Measurements from ENCODE around the gene EHD3. TPM values are rescaled to one million over a fixed set of nuclear protein-coding genes. Genes with fewer than 3 reads are reported as not detected.

The EHD3 gene
- total and polyA plus RNA-seq, 10 of the 15 experiments (the other 5 are each of a cell fraction or from before 2014, with no cell fraction given) = 1.1 to 10.9 (median 8.2) TPM

- POLR2A ChIA-PET = interaction anchor here (0.8 kb wide), 1 partner anchor 21 kb away, joined by 3 read pairs; no protein-coding TSS in a partner anchor
- DNase-seq (ENCODE audit: low read depth, low spot score) (no peak), ATAC-seq (no peak), FAIRE-seq (no peak)
- CTCF ChIA-PET = interaction anchor here (0.8 to 7.4 kb wide), 4 partner anchors 21 to 524 kb away, joined by 3 to 68 read pairs (median 34); no protein-coding TSS in a partner anchor
- H3K9ac ChIP-seq (ENCODE audit: control insufficient read depth, insufficient read depth, low read length) = no peak overlapping the region
- H3K4me3 ChIP-seq = peak overlapping the region; percentile 48; the same call in 1 of the 2 replicates
- SMC1A ChIA-PET (ENCODE audit: uncharacterized antibody, unreplicated experiment) = interaction anchor here (0.7 to 5.1 kb wide), 5 partner anchors 16 to 99 kb away, joined by 3 to 30 read pairs (median 3); no protein-coding TSS in a partner anchor
- H3K79me2 ChIP-seq (ENCODE audit: control insufficient read depth, insufficient read depth, low read length) = no peaks in the 10 kb centered on the region
- intact Hi-C loops (cut with micrococcal nuclease; ENCODE audit: unreplicated experiment) (no loop called here), in situ Hi-C loops (cut with MboI) (no loop called here)
- 12% methylated on average over 17 of the region's 17 CpGs for WGBS (ENCODE audit: insufficient coverage, insufficient replicate concordance, low lambda C conversion rate, missing lambda C conversion rate)
- no peaks in the 10 kb centered on the region; the same call in 1 of the 2 replicates for H3K4me1 ChIP-seq (ENCODE audit: control insufficient read depth, insufficient read depth, low read length)
- BruUV-seq (replicated peaks) = no TSS peak
- H3K27me3 ChIP-seq (replicated peaks in 1 of 2; ENCODE audit: control insufficient read depth in 2 of 2, insufficient read depth in 2 of 2, low read length in 1 of 2) = no peaks in the 10 kb centered on the region
- H3K36me3 ChIP-seq (ENCODE audit: control insufficient read depth in 2 of 2, insufficient read depth in 2 of 2, low read length in 1 of 2) = no peaks in the 10 kb centered on the region
- no peak overlapping the region for H2AFZ ChIP-seq (ENCODE audit: control insufficient read depth, low read depth, low read length)
- H3K4me2 ChIP-seq (ENCODE audit: control insufficient read depth, insufficient read depth) = no peak overlapping the region
- H4K20me1 ChIP-seq (ENCODE audit: control insufficient read depth, insufficient read depth) = no peaks in the 10 kb centered on the region
- no peaks in the 10 kb centered on the region; the same call in 2 of the 3 replicates for H3K9me3 ChIP-seq (replicated peaks; ENCODE audit: control insufficient read depth, insufficient read depth, low read length)
- H3K27ac ChIP-seq (ENCODE audit: control insufficient read depth, insufficient read depth) = no peak overlapping the region
- RAD21 ChIA-PET (ENCODE audit: unreplicated experiment) = interaction anchor here (0.8 to 5.3 kb wide), 5 partner anchors 13 to 523 kb away, joined by 3 to 35 read pairs (median 4); no protein-coding TSS in a partner anchor
- TF ChIP-seq MLLT1 (IDR thresholded peaks at IDR 0.05) (peak; percentile 52; the same call in 1 of the 2 replicates), TBL1XR1 (IDR thresholded peaks at IDR 0.05; ENCODE audit: low read depth, low read length) (no peak)
These were observed 941 bp downstream of the EHD3 start for GRCh38 chr2:31234683-31235503.

GRCh38 chr2:31235504-31235902, 1.6 kb downstream of the EHD3 start:
- SMC1A ChIA-PET (ENCODE audit: uncharacterized antibody, unreplicated experiment) = interaction anchor here (0.7 to 5.1 kb wide), 5 partner anchors 15 to 99 kb away, joined by 3 to 30 read pairs (median 3); no protein-coding TSS in a partner anchor
- no peaks in the 10 kb centered on the region for H3K79me2 ChIP-seq (ENCODE audit: control insufficient read depth, insufficient read depth, low read length)
- no peaks in the 10 kb centered on the region for H3K36me3 ChIP-seq (ENCODE audit: control insufficient read depth in 2 of 2, insufficient read depth in 2 of 2, low read length in 1 of 2)
- intact Hi-C loops (cut with micrococcal nuclease; ENCODE audit: unreplicated experiment) (no loop called here), in situ Hi-C loops (cut with MboI) (no loop called here)
- FAIRE-seq = no peak
- H3K9me3 ChIP-seq (replicated peaks; ENCODE audit: control insufficient read depth, insufficient read depth, low read length) = no peaks in the 10 kb centered on the region; the same call in 2 of the 3 replicates
- no peak overlapping the region for H3K4me2 ChIP-seq (ENCODE audit: control insufficient read depth, insufficient read depth)
- no peak overlapping the region for H3K27ac ChIP-seq (ENCODE audit: control insufficient read depth, insufficient read depth)
- CTCF ChIA-PET = interaction anchor here (0.8 to 7.4 kb wide), 3 partner anchors 20 to 524 kb away, joined by 3 to 68 read pairs (median 56); no protein-coding TSS in a partner anchor
- H3K4me1 ChIP-seq (ENCODE audit: control insufficient read depth, insufficient read depth, low read length) = no peaks in the 10 kb centered on the region; the same call in 1 of the 2 replicates
- 32% methylated on average over 4 of the region's 4 CpGs for WGBS (ENCODE audit: insufficient coverage, insufficient replicate concordance, low lambda C conversion rate, missing lambda C conversion rate)
- no peak for DNase-seq (ENCODE audit: low read depth, low spot score)
- H3K27me3 ChIP-seq (replicated peaks in 1 of 2; ENCODE audit: control insufficient read depth in 2 of 2, insufficient read depth in 2 of 2, low read length in 1 of 2) = no peaks in the 10 kb centered on the region
- H2AFZ ChIP-seq (ENCODE audit: control insufficient read depth, low read depth, low read length) = no peak overlapping the region
- no peak overlapping the region for H3K9ac ChIP-seq (ENCODE audit: control insufficient read depth, insufficient read depth, low read length)
- no peak for ATAC-seq
- RAD21 ChIA-PET (ENCODE audit: unreplicated experiment) = interaction anchor here (1.0 to 5.3 kb wide), 3 partner anchors 13 to 98 kb away, joined by 3 to 35 read pairs (median 17); no protein-coding TSS in a partner anchor
- POLR2A ChIA-PET = no interaction called here
- TSS peak; percentile 64 for BruUV-seq (replicated peaks)
- H3K4me3 ChIP-seq = no peak overlapping the region
- H4K20me1 ChIP-seq (ENCODE audit: control insufficient read depth, insufficient read depth) = no peaks in the 10 kb centered on the region
- no peak for TF ChIP-seq SIN3A (IDR thresholded peaks at IDR 0.05; ENCODE audit: low read depth, low read length)
- TF ChIP-seq EP300 (IDR thresholded peaks at IDR 0.05; ENCODE audit: borderline replicate concordance in 1 of 2, control insufficient read depth in 1 of 2, low read depth in 2 of 2, low read length in 2 of 2) = no peak
- no peak for TF ChIP-seq EED (IDR thresholded peaks at IDR 0.05; ENCODE audit: low read depth)
- TF ChIP-seq SUZ12 (IDR thresholded peaks at IDR 0.05; ENCODE audit: unreplicated experiment) = no peak
- TF ChIP-seq IKZF1 (conservative IDR thresholded peaks at IDR 0.05) = no peak
- TF ChIP-seq RBBP5 (conservative IDR thresholded peaks at IDR 0.05) = no peak
- no peak for TF ChIP-seq CBFB (IDR thresholded peaks at IDR 0.05; ENCODE audit: low read depth)
- TF ChIP-seq, protein P1, sequence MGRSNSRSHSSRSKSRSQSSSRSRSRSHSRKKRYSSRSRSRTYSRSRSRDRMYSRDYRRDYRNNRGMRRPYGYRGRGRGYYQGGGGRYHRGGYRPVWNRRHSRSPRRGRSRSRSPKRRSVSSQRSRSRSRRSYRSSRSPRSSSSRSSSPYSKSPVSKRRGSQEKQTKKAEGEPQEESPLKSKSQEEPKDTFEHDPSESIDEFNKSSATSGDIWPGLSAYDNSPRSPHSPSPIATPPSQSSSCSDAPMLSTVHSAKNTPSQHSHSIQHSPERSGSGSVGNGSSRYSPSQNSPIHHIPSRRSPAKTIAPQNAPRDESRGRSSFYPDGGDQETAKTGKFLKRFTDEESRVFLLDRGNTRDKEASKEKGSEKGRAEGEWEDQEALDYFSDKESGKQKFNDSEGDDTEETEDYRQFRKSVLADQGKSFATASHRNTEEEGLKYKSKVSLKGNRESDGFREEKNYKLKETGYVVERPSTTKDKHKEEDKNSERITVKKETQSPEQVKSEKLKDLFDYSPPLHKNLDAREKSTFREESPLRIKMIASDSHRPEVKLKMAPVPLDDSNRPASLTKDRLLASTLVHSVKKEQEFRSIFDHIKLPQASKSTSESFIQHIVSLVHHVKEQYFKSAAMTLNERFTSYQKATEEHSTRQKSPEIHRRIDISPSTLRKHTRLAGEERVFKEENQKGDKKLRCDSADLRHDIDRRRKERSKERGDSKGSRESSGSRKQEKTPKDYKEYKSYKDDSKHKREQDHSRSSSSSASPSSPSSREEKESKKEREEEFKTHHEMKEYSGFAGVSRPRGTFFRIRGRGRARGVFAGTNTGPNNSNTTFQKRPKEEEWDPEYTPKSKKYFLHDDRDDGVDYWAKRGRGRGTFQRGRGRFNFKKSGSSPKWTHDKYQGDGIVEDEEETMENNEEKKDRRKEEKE (IDR thresholded peaks at IDR 0.05) = no peak
- TF ChIP-seq HDAC6 (IDR thresholded peaks at IDR 0.05; ENCODE audit: unreplicated experiment) = no peak
